A673 (cell line): Measurements from ENCODE around the gene KCNAB2. TPM values are rescaled to one million over a fixed set of nuclear protein-coding genes. Genes with fewer than 3 reads are reported as not detected.

ENCODE experiments used
- BruUV-seq: library from RNA; stranded (reverse); fragments of 400-500 nt; replicated peaks from 2 replicates; lab custom pipeline; 2021; lab: Mats Ljungman, UMichigan
- CTCF ChIA-PET: fragments of 300-600 bp; sonication (Branson Sonifier 250); formaldehyde crosslinking; loops from one replicate; lab custom pipeline; 2022; ENCODE audit warnings: antibody characterized with exemption; lab: Charles Lee
- POLR2A ChIA-PET: fragments of 300-600 bp; sonication (Branson Sonifier 250); formaldehyde crosslinking; loops from one replicate; lab custom pipeline; 2022; ENCODE audit warnings: antibody characterized with exemption; ENCODE audit not compliant: low non-redundant PET; lab: Charles Lee
- DNase-seq: peaks from one replicate; pipeline ENCODE4 v3.0.0-alpha.2; 2015; ENCODE audit warnings: low spot score
- H3K27ac ChIP-seq: fragments of 200-600 bp; sonication (generic); 2 replicates; pipeline ENCODE4 v1.5.1; 2016; ENCODE audit warnings: mixed run types, low read depth, mild to moderate bottlenecking, mixed read lengths, antibody characterized with exemption, low read length; ENCODE audit not compliant: poor library complexity, severe bottlenecking
- H3K27me3 ChIP-seq: fragments of 200-600 bp; sonication (generic); replicated peaks from 2 replicates; pipeline ENCODE4 v1.6.1; 2017; ENCODE audit warnings: mixed run types, low read depth, mild to moderate bottlenecking, mixed read lengths, antibody characterized with exemption, low read length; ENCODE audit not compliant: insufficient read depth, poor library complexity
- H3K36me3 ChIP-seq: fragments of 200-600 bp; sonication (generic); 2 replicates; pipeline ENCODE4 v1.6.1; 2016; ENCODE audit warnings: mixed run types, mild to moderate bottlenecking, mixed read lengths, antibody characterized with exemption, low read length; ENCODE audit not compliant: insufficient read depth, poor library complexity, severe bottlenecking
- H3K4me1 ChIP-seq: fragments of 200-600 bp; sonication (generic); 2 replicates; pipeline ENCODE4 v1.6.1; 2017; ENCODE audit warnings: mixed run types, mild to moderate bottlenecking, mixed read lengths, antibody characterized with exemption, low read length; ENCODE audit not compliant: insufficient read depth, poor library complexity, severe bottlenecking
- H3K4me3 ChIP-seq: fragments of 200-600 bp; sonication (generic); 2 replicates; pipeline ENCODE4 v1.5.1; 2016; ENCODE audit warnings: low read depth, mixed run types, mild to moderate bottlenecking, mixed read lengths, low read length; ENCODE audit not compliant: poor library complexity, severe bottlenecking
- H3K9me3 ChIP-seq: fragments of 200-600 bp; sonication (generic); 2 replicates; pipeline ENCODE4 v1.6.1; 2016; ENCODE audit warnings: mixed run types, low read depth, mild to moderate bottlenecking, mixed read lengths, antibody characterized with exemption, low read length; ENCODE audit not compliant: poor library complexity, severe bottlenecking
- CTCF ChIP-seq: fragments of 300-800, 200-600 bp; sonication (generic); conservative IDR thresholded peaks from 2 replicates; pipeline ENCODE4 v1.5.1; 2017; ENCODE audit warnings: low read depth, mild to moderate bottlenecking, antibody characterized with exemption, low read length, moderate library complexity, mixed read lengths
- EZH2 ChIP-seq: fragments of 200-600 bp; sonication (generic); IDR thresholded peaks from 2 replicates; pipeline ENCODE4 v1.6.1; 2017; ENCODE audit warnings: borderline replicate concordance, low read depth, mild to moderate bottlenecking, mixed read lengths, antibody characterized with exemption, low read length; ENCODE audit not compliant: poor library complexity, severe bottlenecking
- intact Hi-C: fragments of 100-400 bp; cut with micrococcal nuclease; formaldehyde crosslinking; loops from one replicate; pipeline ENCODE4 v1.10.0; 2022; ENCODE audit not compliant: unreplicated experiment
- total RNA-seq: library from RNA; stranded (reverse); gene quantifications from 2 replicates; pipeline ENCODE4 v1.2.3, GENCODE V29; 2021

KCNAB2 gene
- total RNA-seq, 1 experiment from 2014 or later, result 6.4 TPM

- intact Hi-C loops, result no loop called here
- Histone ChIP-seq H3K27ac (no peak overlapping the region), H3K27me3 (no peaks in the 10 kb centered on the region), H3K36me3 (no peaks in the 10 kb centered on the region), H3K9me3 (no peaks in the 10 kb centered on the region), H3K4me3 (no peak overlapping the region), H3K4me1 (no peaks in the 10 kb centered on the region)
- BruUV-seq, result no TSS peak
- POLR2A ChIA-PET, result no interaction called here
- CTCF ChIA-PET, result no interaction called here
- TF ChIP-seq CTCF (no peak), EZH2 (no peak)
- no peak for DNase-seq
These were observed 64.6 kb downstream of the KCNAB2 start for GRCh38 chr1:6110326-6110725.

GRCh38 chr1:6111571-6111970, 65.9 kb downstream of the KCNAB2 start:
- no peaks in the 10 kb centered on the region for H3K27me3 ChIP-seq
- no peaks in the 10 kb centered on the region for H3K36me3 ChIP-seq
- H3K4me1 ChIP-seq, result no peaks in the 10 kb centered on the region
- no peak overlapping the region for H3K27ac ChIP-seq
- DNase-seq, result peak; percentile 21
- intact Hi-C loops, result no loop called here
- CTCF ChIA-PET, result interaction anchor here (0.6 kb wide), 1 partner anchor 67 kb away, joined by 4 read pairs; no protein-coding TSS in a partner anchor
- H3K4me3 ChIP-seq, result no peak overlapping the region
- POLR2A ChIA-PET, result no interaction called here
- H3K9me3 ChIP-seq, result no peaks in the 10 kb centered on the region
- BruUV-seq, result no TSS peak
- TF ChIP-seq CTCF, result no peak
- TF ChIP-seq EZH2, result no peak

- intact Hi-C loops, result no loop called here
- Histone ChIP-seq H3K4me3 (no peak overlapping the region), H3K36me3 (no peaks in the 10 kb centered on the region), H3K27ac (no peak overlapping the region), H3K27me3 (no peaks in the 10 kb centered on the region), H3K4me1 (no peaks in the 10 kb centered on the region), H3K9me3 (no peaks in the 10 kb centered on the region)
- TF ChIP-seq CTCF (no peak), EZH2 (no peak)
- no TSS peak for BruUV-seq
- ChIA-PET CTCF (interaction anchor here (0.5 kb wide), 1 partner anchor 370 kb away, joined by 3 read pairs; no protein-coding TSS in a partner anchor), POLR2A (no interaction called here)
- DNase-seq, result no peak
These were observed 66.5 kb downstream of the KCNAB2 start for GRCh38 chr1:6111991-6112689.
